DOHH2 (cell line): ENCODE results near the gene ORM1.

Experiments
- H3F3A ChIP-seq: fragments of 200-600 bp; sonication (generic), shearing (Covaris generic); 2 replicates; pipeline ENCODE4 v1.6.0; 2016; ENCODE audit warnings: antibody characterized with exemption, mild to moderate bottlenecking; ENCODE audit not compliant: control insufficient read depth, insufficient read depth
- H3K27ac ChIP-seq: fragments of 200-600 bp; sonication (generic); 2 replicates; pipeline ENCODE4 v1.5.1; 2014; ENCODE audit warnings: low read depth, mild to moderate bottlenecking, low read length, moderate library complexity
- H3K27me3 ChIP-seq: fragments of 200-600 bp; sonication (generic); 2 replicates; pipeline ENCODE4 v1.6.1; 2014; ENCODE audit warnings: mild to moderate bottlenecking, low read length, mixed read lengths; ENCODE audit not compliant: control insufficient read depth
- H3K36me3 ChIP-seq: fragments of 200-600 bp; sonication (generic); 2 replicates; pipeline ENCODE4 v1.6.1; 2014; ENCODE audit warnings: mild to moderate bottlenecking, low read length, moderate library complexity, mixed read lengths; ENCODE audit not compliant: control insufficient read depth
- H3K4me1 ChIP-seq: fragments of 200-600 bp; sonication (generic); 2 replicates; pipeline ENCODE4 v1.6.1; 2014; ENCODE audit warnings: mild to moderate bottlenecking, low read length, mixed read lengths; ENCODE audit not compliant: control insufficient read depth
- H3K4me2 ChIP-seq: fragments of 200-600 bp; sonication (generic); 2 replicates; pipeline ENCODE4 v1.6.0; 2014; ENCODE audit warnings: mild to moderate bottlenecking, low read length, moderate library complexity
- H3K4me3 ChIP-seq: fragments of 200-600 bp; sonication (generic); 2 replicates; pipeline ENCODE4 v1.5.1; 2014; ENCODE audit warnings: mild to moderate bottlenecking, low read length, mixed read lengths
- H3K79me2 ChIP-seq: fragments of 200-600 bp; sonication (generic); 2 replicates; pipeline ENCODE4 v1.6.1; 2014; ENCODE audit warnings: mild to moderate bottlenecking, low read length, mixed read lengths; ENCODE audit not compliant: control insufficient read depth
- H3K9me2 ChIP-seq: fragments of 200-600 bp; sonication (generic); replicated peaks from 2 replicates; pipeline ENCODE4 v1.6.1; 2014; ENCODE audit warnings: mild to moderate bottlenecking, low read length, mixed read lengths; ENCODE audit not compliant: control insufficient read depth
- H3K9me3 ChIP-seq: fragments of 200-600 bp; sonication (generic); 2 replicates; pipeline ENCODE4 v1.6.1; 2014; ENCODE audit warnings: antibody characterized with exemption, low read length, mixed read lengths; ENCODE audit not compliant: control insufficient read depth, insufficient read depth
- H4K20me1 ChIP-seq: fragments of 200-600 bp; sonication (generic); 2 replicates; pipeline ENCODE4 v1.6.0; 2014; ENCODE audit warnings: low read depth, mild to moderate bottlenecking, antibody characterized with exemption, low read length, moderate library complexity; ENCODE audit not compliant: control insufficient read depth, insufficient read depth
- EZH2phosphoT487 ChIP-seq: fragments of 200-600 bp; sonication (generic); IDR thresholded peaks from 2 replicates; pipeline ENCODE4 v1.6.1; 2017; ENCODE audit warnings: borderline replicate concordance, mild to moderate bottlenecking, antibody characterized with exemption, low read length, moderate library complexity, mixed read lengths
- TF ChIP-seq, protein P1 (sequence below): fragments of 200-600 bp; sonication (generic); IDR thresholded peaks from one replicate; pipeline ENCODE4 v1.5.1; 2014; ENCODE audit warnings: antibody characterized with exemption, mild to moderate bottlenecking, low read depth, low read length; ENCODE audit not compliant: poor library complexity, severe bottlenecking

The ORM1 gene

DNA sequence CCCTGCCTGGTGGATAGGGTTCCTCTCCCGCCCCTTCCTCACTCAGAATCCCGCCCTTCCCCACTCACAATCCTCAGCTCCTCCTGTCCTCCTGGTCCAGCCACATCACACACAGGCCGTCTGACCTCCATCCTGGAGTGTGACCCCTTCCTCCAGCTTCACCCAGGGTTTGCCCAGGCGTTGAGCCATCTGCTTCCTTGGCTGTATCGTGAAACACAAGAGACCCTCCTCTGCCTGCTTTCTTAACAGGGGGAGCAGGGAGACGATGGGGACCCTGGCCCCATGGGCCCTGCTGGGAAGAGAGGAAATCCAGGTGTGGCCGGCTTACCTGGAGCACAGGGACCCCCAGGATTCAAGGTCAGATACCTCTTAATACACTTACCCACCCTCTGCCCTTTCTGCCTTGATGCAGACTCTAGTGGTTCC lies 32.3 kb upstream of the ORM1 start:
- Histone ChIP-seq H3K4me1 (no peaks in the 10 kb centered on the region), H3K9me2 (no peaks in the 10 kb centered on the region), H3K4me3 (no peak overlapping the region), H3K27ac (no peak overlapping the region), H3K27me3 (no peaks in the 10 kb centered on the region), H3K79me2 (no peaks in the 10 kb centered on the region), H4K20me1 (no peaks in the 10 kb centered on the region), H3K9me3 (peaks cover 8% of the 10 kb centered on the region; the same call in 1 of the 2 replicates), H3K4me2 (no peak overlapping the region), H3K36me3 (peaks cover 21% of the 10 kb centered on the region), H3F3A (no peaks in the 10 kb centered on the region)
- TF ChIP-seq EZH2phosphoT487 = no peak
- TF ChIP-seq, protein P1, sequence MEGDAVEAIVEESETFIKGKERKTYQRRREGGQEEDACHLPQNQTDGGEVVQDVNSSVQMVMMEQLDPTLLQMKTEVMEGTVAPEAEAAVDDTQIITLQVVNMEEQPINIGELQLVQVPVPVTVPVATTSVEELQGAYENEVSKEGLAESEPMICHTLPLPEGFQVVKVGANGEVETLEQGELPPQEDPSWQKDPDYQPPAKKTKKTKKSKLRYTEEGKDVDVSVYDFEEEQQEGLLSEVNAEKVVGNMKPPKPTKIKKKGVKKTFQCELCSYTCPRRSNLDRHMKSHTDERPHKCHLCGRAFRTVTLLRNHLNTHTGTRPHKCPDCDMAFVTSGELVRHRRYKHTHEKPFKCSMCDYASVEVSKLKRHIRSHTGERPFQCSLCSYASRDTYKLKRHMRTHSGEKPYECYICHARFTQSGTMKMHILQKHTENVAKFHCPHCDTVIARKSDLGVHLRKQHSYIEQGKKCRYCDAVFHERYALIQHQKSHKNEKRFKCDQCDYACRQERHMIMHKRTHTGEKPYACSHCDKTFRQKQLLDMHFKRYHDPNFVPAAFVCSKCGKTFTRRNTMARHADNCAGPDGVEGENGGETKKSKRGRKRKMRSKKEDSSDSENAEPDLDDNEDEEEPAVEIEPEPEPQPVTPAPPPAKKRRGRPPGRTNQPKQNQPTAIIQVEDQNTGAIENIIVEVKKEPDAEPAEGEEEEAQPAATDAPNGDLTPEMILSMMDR = no peak

DNA sequence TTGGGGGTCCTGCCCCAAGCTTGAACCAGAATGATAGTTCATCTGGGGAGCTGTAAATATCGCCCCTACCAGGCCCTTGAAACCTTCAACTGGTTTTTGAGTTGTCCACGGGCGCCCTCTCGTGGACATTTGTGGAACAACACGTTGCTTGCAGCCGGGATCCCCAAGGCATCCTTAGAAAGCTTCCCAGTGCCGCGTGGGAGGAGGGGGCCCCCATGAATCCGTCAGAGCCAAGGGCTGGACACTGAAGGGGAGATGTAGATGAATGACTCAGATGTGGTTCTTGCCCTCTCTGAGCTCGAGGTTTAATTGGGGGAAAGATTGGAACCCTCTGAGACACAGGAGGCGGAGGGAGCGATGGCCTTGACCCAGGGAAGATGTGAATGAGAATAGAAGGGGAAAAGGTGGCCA lies 31.8 kb upstream of the ORM1 start:
- TF ChIP-seq, protein P1 = peak; percentile 91
- TF ChIP-seq EZH2phosphoT487 = no peak
- Histone ChIP-seq H3K79me2 (no peaks in the 10 kb centered on the region), H3F3A (no peaks in the 10 kb centered on the region), H4K20me1 (no peaks in the 10 kb centered on the region), H3K4me2 (no peak overlapping the region), H3K9me2 (no peaks in the 10 kb centered on the region), H3K9me3 (peaks cover 8% of the 10 kb centered on the region; the same call in 1 of the 2 replicates), H3K4me3 (no peak overlapping the region), H3K36me3 (peaks cover 21% of the 10 kb centered on the region), H3K27ac (no peak overlapping the region), H3K27me3 (no peaks in the 10 kb centered on the region), H3K4me1 (no peaks in the 10 kb centered on the region)

DNA sequence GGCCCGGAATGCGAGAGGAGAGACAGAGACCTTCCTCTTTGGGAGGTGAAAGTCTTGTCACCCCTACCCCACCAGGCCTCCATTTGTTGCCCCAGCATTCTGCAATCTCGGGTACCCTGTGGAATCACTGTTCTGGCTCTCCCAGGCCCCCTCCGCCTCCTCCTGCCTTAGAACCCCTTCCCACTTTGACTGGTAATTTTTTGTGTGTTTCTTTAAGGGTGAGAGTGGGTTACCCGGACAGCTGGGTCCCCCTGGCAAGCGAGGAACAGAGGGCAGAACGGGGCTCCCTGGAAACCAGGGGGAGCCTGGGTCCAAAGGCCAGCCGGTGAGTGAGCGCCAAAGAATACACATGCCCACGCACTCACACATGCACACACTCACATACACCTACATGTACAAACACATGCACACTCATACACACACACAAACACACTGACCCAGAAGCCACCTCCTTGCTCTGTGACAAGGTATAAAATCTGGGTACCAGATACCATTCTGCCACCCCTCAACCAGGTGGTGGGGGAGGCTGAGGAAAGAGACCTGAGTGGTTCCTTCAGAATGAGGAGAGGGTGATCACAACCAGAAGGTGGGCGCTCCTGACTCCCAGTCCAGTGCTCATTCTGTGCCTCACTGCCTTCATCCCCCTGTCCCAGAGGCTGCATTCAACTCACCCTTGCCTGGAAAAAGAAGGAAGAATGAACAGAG lies 30.9 kb upstream of the ORM1 start:
- peaks cover 21% of the 10 kb centered on the region for H3K36me3 ChIP-seq
- H3K4me3 ChIP-seq = no peak overlapping the region

More for the DNA sequence above, 30.9 kb upstream of the ORM1 start:
- H3K27me3 ChIP-seq = no peaks in the 10 kb centered on the region
- H3K9me2 ChIP-seq = no peaks in the 10 kb centered on the region
- H3K79me2 ChIP-seq = no peaks in the 10 kb centered on the region
- no peak overlapping the region for H3K4me2 ChIP-seq
- TF ChIP-seq, protein P1 = no peak
- TF ChIP-seq EZH2phosphoT487 = no peak
- peaks cover 8% of the 10 kb centered on the region; the same call in 1 of the 2 replicates for H3K9me3 ChIP-seq
- H4K20me1 ChIP-seq = no peaks in the 10 kb centered on the region
- no peaks in the 10 kb centered on the region for H3F3A ChIP-seq
- H3K27ac ChIP-seq = no peak overlapping the region
- no peaks in the 10 kb centered on the region for H3K4me1 ChIP-seq
